ENCODE results near the gene COL17A1.

COL17A1 gene

DNA sequence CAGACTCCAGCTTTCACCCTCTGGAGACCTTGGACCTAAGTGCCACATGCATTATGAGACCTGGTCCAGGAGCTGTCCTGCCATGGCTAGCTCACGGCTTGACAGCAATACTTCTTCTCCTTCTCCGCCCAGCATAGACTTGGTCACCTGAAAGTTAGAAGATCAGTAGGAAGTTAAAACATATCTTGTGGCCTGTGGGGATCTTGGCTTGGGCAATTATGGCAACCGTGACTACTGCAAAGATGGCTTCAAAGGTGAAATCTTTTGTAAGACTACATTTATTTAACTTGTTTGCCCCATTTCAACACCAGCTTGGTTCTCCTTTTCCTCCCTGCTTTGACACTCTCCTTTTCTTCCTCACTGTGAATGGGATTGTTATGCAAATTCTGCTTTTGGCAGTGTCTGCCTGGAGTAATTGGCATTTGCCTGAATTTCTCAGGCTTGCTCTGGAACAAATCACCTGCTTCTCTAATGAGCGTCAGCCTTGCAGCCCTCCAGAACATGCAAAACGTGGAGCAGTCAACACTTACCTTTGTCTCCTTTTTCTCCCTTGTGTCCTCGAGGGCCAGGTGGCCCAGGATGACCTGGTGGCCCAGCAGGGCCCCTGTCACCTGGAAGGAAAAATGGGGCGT is 53.4 kb downstream of the COL17A1 start:
- DNase-seq = no peak

DNA sequence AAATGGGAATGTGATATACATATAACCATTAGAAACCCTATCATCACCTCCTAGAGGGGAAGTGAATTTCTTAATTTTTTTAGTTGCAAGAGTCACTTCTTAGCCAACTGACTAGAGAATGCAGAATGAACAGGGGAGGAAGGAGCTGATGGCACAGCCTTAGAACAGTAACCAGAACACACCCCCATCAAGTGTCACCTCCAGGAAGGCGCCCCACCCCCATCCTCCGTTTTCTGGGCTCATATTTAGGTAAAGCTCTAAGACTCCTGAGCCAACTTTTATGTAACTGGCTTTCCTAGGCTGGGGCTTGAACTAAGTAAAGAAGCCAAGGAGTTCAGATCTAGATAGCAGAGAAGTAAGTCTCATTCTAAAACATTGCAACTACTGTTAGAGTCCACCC is 54.0 kb downstream of the COL17A1 start:
- no peak for DNase-seq

- no peak for DNase-seq
Measured at GRCh38 chr10:104029521-104029860, 56.2 kb downstream of the COL17A1 start.

- no peak for DNase-seq
Measured at GRCh38 chr10:104028823-104029520, 56.7 kb downstream of the COL17A1 start.

- DNase-seq = peak; percentile 30
Measured at GRCh38 chr10:104028146-104028545, 57.5 kb downstream of the COL17A1 start.

DNA sequence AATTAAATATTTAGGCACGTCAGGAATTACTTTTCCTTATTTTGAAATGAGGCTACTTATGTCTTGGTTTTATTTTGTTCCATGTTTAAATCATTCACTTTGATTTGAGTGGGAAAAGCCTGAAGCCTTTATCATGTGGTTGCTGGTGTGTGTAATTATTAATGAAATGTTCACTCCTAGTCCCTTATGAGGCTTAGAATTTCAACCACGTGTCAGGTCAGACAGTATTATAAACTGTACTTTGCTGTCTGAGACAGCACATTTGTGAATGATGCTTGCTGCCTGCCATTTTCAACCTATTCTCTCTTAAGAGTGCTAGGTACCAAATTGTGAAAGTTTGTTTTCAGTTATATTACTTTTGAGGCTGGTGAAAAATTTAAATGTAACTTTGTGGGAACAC is 58.9 kb downstream of the COL17A1 start:
- no peak for DNase-seq

- no peak for DNase-seq
Measured at GRCh38 chr10:104025524-104025923, 60.2 kb downstream of the COL17A1 start.

- DNase-seq = no peak
Measured at GRCh38 chr10:104022026-104022425, 63.7 kb downstream of the COL17A1 start.

GRCh38 chr10:104021246-104021645 is 64.4 kb downstream of the COL17A1 start:
- no peak for DNase-seq

GRCh38 chr10:104020020-104020419 is 65.7 kb downstream of the COL17A1 start:
- DNase-seq = peak; percentile 56

- no peak for DNase-seq
Measured at GRCh38 chr10:104018471-104018870, 67.2 kb downstream of the COL17A1 start.

GRCh38 chr10:104016661-104017060 is 69.0 kb downstream of the COL17A1 start:
- no peak for DNase-seq

GRCh38 chr10:104014176-104014575 is 71.5 kb downstream of the COL17A1 start:
- no peak for DNase-seq

DNA sequence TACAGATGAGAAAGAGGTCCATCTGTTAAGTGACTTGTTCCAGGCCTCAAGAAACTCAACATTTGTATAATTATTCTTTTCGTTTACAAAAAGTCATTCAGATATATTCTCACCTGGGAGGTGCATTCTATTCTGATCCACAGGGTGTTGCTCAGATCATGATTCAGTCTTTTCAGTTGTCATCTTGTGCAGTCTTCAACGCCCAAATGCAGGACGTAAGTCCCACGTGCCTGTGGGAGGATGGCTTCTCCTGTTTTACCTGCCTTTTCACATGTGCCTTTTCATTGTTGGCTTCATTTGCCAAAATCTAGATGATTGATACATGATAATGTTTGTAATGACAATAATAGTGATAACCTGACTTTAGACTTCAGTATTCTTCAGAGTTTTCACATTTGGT is 72.2 kb downstream of the COL17A1 start:
- DNase-seq = no peak

- DNase-seq = no peak
Measured at GRCh38 chr10:104011904-104012303, 73.8 kb downstream of the COL17A1 start.

- peak; percentile 12 for DNase-seq
Measured at GRCh38 chr10:104005172-104005863, 80.4 kb downstream of the COL17A1 start.

DNA sequence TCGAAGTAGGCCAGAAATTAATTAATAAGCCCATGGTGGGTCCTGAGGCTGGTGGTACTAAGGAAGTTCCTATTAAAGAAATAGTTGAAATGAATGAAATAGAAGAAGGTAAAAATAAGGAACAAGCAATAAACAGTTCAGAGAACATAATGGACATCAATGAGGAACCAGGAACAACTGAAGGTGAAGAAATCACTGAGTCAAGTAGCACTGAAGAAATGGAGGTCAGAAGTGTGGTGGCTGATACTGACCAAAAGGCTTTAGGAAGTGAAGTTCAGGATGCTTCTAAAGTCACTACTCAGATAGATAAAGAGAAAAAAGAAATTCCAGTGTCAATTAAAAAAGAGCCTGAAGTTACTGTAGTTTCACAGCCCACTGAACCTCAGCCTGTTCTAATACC is 82.8 kb downstream of the COL17A1 start:
- no peak for DNase-seq

DNA sequence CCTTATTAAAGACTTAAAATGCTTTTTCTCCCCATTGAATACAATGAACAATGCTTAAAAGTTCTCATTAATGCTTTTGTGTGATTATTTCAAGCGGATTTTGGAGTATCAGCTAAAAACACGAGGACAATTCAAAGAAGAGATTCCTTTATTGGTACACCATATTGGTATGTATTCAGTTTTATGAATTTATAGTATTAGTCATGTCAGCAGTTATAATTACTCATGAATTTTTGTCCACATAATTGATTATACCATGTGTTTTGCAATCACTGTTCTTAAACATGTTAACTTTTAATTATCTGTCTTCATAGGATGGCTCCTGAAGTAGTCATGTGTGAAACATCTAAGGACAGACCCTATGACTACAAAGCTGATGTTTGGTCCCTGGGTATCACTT is 86.9 kb downstream of the COL17A1 start:
- no peak for DNase-seq

GRCh38 chr10:103995134-103995533 is 90.5 kb downstream of the COL17A1 start:
- DNase-seq = no peak

GRCh38 chr10:103991393-103992128 is 94.1 kb downstream of the COL17A1 start:
- DNase-seq = no peak

- no peak for DNase-seq
Measured at GRCh38 chr10:103990531-103990930, 95.1 kb downstream of the COL17A1 start.

DNA sequence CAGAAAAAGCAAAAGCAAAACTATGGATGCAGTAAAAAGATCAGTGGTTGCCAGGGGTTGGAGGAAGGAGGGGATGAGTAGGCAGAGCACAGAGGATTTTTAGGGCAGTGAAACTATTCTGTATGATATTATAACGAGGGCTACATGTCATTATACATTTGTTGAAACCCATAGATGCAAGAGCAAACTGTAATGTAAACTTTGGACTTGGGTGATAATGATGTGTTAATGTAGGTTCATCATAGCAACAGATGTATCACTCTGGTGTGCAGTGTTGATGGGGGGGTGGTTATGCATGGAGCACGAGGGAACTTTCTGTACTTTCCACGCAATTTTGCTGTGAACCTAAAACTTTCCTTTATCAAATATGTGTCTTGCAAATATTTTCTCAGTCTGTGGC is 95.6 kb downstream of the COL17A1 start:
- DNase-seq = no peak

- peak; percentile 32 for DNase-seq
Measured at GRCh38 chr10:103986360-103986759, 99.3 kb downstream of the COL17A1 start.

- DNase-seq = no peak
Measured at GRCh38 chr10:103985726-103986125, 100.0 kb downstream of the COL17A1 start.
